ENCODE results near the gene IRF8. TPM values are rescaled to one million over a fixed set of nuclear protein-coding genes. Genes with fewer than 3 reads are reported as not detected.

IRF8 gene
- total RNA-seq, 1 experiment from 2014 or later: 5.0 TPM

- Mint-ChIP-seq H3K27ac (ENCODE audit: unreplicated experiment) (no peak overlapping the region), H3K27me3 (ENCODE audit: unreplicated experiment) (no peaks in the 10 kb centered on the region), H3K4me3 (ENCODE audit: low read depth, unreplicated experiment) (no peak overlapping the region), H3K9me3 (ENCODE audit: low read depth, unreplicated experiment) (no peaks in the 10 kb centered on the region), H3K4me1 (ENCODE audit: low read depth, unreplicated experiment) (peaks cover 5% of the 10 kb centered on the region), H3K36me3 (ENCODE audit: insufficient read depth, unreplicated experiment) (peaks cover 1% of the 10 kb centered on the region)
- TF ChIP-seq, protein P1, sequence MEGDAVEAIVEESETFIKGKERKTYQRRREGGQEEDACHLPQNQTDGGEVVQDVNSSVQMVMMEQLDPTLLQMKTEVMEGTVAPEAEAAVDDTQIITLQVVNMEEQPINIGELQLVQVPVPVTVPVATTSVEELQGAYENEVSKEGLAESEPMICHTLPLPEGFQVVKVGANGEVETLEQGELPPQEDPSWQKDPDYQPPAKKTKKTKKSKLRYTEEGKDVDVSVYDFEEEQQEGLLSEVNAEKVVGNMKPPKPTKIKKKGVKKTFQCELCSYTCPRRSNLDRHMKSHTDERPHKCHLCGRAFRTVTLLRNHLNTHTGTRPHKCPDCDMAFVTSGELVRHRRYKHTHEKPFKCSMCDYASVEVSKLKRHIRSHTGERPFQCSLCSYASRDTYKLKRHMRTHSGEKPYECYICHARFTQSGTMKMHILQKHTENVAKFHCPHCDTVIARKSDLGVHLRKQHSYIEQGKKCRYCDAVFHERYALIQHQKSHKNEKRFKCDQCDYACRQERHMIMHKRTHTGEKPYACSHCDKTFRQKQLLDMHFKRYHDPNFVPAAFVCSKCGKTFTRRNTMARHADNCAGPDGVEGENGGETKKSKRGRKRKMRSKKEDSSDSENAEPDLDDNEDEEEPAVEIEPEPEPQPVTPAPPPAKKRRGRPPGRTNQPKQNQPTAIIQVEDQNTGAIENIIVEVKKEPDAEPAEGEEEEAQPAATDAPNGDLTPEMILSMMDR (IDR thresholded peaks at IDR 0.05; ENCODE audit: unreplicated experiment): no peak
- no peak for DNase-seq
- BruUV-seq (replicated peaks): no TSS peak
- intact Hi-C loops (cut with micrococcal nuclease; ENCODE audit: unreplicated experiment): no loop called here
- CTCF ChIA-PET: no interaction called here
These were observed 12.4 kb downstream of the IRF8 start for GRCh38 chr16:85911251-85911930.

DNA sequence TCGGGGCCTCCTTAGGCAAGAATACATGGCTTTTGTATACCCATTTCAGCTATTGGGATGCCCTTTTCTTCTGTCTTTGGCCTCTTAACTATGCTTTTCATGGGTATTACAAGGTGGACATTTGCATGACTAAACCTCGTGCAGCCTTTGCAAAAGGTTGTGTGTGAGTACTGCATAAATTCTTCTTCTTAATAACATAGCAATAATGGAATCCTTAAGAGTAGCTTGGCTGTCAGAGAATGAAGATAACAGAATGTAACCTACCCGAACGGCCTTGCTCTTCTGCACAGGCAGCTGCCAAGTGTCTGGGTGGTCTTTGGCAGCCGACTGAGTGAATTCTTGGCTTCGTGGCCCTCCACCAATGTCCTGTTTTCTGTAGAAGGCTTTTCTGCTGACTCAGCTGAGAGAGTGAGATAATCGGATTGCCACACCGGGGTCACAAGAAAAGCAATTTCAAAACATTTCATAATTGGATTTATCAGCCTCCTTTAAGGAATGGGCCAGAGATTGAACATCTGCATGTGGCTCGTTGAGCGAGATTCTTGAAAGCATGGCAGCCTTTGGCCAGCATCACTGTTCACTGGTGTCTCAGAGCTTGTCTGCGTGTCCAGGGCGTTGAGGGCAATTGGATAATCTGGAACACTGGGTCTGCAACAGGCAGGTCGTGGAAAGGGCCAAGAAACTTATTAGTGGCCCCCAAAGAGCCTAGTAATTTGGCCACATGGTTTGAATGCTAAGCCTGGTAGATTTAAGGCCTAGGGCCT lies 13.4 kb downstream of the IRF8 start:
- Mint-ChIP-seq H3K27ac (ENCODE audit: unreplicated experiment) (no peak overlapping the region), H3K4me1 (ENCODE audit: low read depth, unreplicated experiment) (peaks cover 12% of the 10 kb centered on the region), H3K9me3 (ENCODE audit: low read depth, unreplicated experiment) (no peaks in the 10 kb centered on the region), H3K4me3 (ENCODE audit: low read depth, unreplicated experiment) (no peak overlapping the region), H3K36me3 (ENCODE audit: insufficient read depth, unreplicated experiment) (peaks cover 4% of the 10 kb centered on the region), H3K27me3 (ENCODE audit: unreplicated experiment) (no peaks in the 10 kb centered on the region)
- CTCF ChIA-PET: interaction anchor here (0.9 kb wide), 1 partner anchor 17 kb away, joined by 3 read pairs; no protein-coding TSS in a partner anchor
- intact Hi-C loops (cut with micrococcal nuclease; ENCODE audit: unreplicated experiment): no loop called here
- TF ChIP-seq, protein P1 (IDR thresholded peaks at IDR 0.05; ENCODE audit: unreplicated experiment): no peak
- DNase-seq: no peak
- no TSS peak for BruUV-seq (replicated peaks)

GRCh38 chr16:85913141-85913601 lies 14.2 kb downstream of the IRF8 start:
- intact Hi-C loops (cut with micrococcal nuclease; ENCODE audit: unreplicated experiment): no loop called here
- TF ChIP-seq, protein P1 (IDR thresholded peaks at IDR 0.05; ENCODE audit: unreplicated experiment): no peak
- Mint-ChIP-seq H3K27me3 (ENCODE audit: unreplicated experiment) (no peaks in the 10 kb centered on the region), H3K27ac (ENCODE audit: unreplicated experiment) (no peak overlapping the region), H3K36me3 (ENCODE audit: insufficient read depth, unreplicated experiment) (peaks cover 4% of the 10 kb centered on the region), H3K4me3 (ENCODE audit: low read depth, unreplicated experiment) (no peak overlapping the region), H3K4me1 (ENCODE audit: low read depth, unreplicated experiment) (peaks cover 12% of the 10 kb centered on the region), H3K9me3 (ENCODE audit: low read depth, unreplicated experiment) (no peaks in the 10 kb centered on the region)
- CTCF ChIA-PET: no interaction called here
- no TSS peak for BruUV-seq (replicated peaks)
- DNase-seq: no peak

GRCh38 chr16:85913688-85914422 lies 14.9 kb downstream of the IRF8 start:
- TF ChIP-seq, protein P1 (IDR thresholded peaks at IDR 0.05; ENCODE audit: unreplicated experiment): no peak
- Mint-ChIP-seq H3K9me3 (ENCODE audit: low read depth, unreplicated experiment) (no peaks in the 10 kb centered on the region), H3K27me3 (ENCODE audit: unreplicated experiment) (no peaks in the 10 kb centered on the region), H3K4me1 (ENCODE audit: low read depth, unreplicated experiment) (peaks cover 12% of the 10 kb centered on the region), H3K36me3 (ENCODE audit: insufficient read depth, unreplicated experiment) (peaks cover 4% of the 10 kb centered on the region), H3K27ac (ENCODE audit: unreplicated experiment) (no peak overlapping the region), H3K4me3 (ENCODE audit: low read depth, unreplicated experiment) (no peak overlapping the region)
- no TSS peak for BruUV-seq (replicated peaks)
- intact Hi-C loops (cut with micrococcal nuclease; ENCODE audit: unreplicated experiment): no loop called here
- CTCF ChIA-PET: no interaction called here
- no peak for DNase-seq

Data from Calu3 (cell line).